NOMO-1 treated with DMSO at 0.1 percent for 48 hours (cell line): ENCODE data around the gene SPIN3.
A peak's percentile ranks its signal among the peaks of the same experiment; 100 is the strongest.
"Not testable (repeated sequence)": the region's sequence is repeated elsewhere in the genome, so short reads cannot be mapped to it uniquely, and the experiment has no call there.

Experiments used
- DNase-seq: peaks from one replicate; lab custom pipeline; 2025; ENCODE audit not compliant: unreplicated experiment; lab: John Stamatoyannopoulos, UW

SPIN3 gene

GRCh38 chrX:56995271-56995994 is at the start of gene SPIN3:
TSS of gene SPIN3 (minus strand) at chrX:56995541. CDS start at chrX:56994947, 594 bp downstream.
- DNase-seq = peak; percentile 54

DNA sequence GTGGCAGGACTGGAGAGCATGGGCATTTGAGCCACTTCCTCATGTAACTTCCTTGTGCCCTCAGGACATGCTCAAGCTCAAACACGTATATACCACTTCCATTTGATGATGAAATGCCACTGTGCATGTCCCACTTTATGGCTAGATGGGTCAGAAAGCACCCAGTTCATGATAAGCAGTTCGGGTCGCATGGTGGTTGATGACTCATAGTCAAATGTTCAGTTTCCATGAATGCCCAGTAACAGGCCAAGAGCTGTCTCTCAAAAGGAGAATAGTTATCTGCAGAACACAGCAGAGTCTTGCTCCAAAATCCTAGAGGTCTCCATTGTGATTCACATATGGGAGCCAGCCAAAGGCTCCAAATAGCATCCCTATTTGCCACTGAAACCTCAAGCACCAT is 48.9 kb upstream of the SPIN3 start:
- no peak for DNase-seq

GRCh38 chrX:57037265-57037664 is 41.9 kb upstream of the SPIN3 start:
- DNase-seq = not testable (repeated sequence)

- DNase-seq = no peak
Measured at GRCh38 chrX:56994375-56995270, 718 bp downstream of the SPIN3 start.

- no peak for DNase-seq
Measured at GRCh38 chrX:56987741-56988140, 7.6 kb downstream of the SPIN3 start.

DNA sequence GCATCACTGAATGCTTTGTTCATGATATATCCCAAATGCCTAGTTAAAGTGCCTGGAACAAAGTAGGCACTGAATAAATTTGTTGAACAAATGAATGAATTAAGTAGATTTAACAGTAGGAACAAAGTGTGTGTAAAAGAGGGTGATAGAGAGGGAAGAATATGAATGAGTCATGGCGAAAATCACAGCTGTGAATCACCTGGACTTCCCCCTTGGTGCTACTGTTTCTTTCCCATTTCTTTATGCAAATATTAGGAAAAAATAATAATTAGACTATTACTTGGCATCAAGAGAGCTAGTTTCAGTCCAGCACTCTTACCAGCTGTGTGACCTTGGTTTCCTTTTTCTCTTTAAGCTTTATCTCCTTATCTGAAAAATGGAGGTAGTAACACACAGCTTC is 9.2 kb downstream of the SPIN3 start:
- DNase-seq = no peak

DNA sequence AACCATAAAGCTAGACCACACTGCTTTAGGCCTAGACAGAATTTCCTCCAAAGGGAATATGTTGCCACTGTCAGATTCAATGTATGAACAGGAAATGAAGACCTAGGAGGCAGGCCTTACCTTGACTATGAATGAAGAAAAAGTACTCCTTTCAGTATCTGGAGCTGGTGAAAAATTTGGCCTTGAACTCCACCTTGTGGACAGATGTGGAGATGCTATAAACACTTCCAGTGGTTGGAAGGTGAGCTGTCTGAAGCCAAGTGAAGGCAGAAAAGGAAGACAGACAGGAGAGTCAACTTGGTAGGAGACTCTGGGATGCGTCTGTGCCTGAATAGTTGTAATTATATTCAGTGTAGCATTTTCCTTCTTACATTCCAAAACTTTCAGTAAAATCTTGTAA is 17.2 kb downstream of the SPIN3 start:
- DNase-seq = peak; percentile 40

DNA sequence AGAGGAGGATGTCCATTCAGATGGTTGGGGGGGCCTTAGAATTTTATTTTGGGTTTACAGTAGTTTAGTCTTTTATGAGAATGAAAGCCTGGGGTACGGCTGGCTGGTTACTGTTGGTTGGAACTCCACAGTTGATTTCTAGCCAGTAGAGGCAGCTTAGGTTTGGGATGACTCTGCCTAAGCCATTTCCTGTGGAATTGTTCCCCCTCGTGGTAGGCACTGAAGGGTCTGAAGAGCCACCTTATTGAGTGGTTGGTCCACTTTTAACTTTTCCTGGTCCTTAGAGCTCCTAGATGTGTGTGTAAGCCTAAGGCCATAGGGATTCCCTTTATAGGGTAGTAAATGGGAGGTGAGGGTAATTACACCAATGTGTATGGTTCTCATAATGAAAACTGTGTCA is 19.7 kb downstream of the SPIN3 start:
- no peak for DNase-seq

DNA sequence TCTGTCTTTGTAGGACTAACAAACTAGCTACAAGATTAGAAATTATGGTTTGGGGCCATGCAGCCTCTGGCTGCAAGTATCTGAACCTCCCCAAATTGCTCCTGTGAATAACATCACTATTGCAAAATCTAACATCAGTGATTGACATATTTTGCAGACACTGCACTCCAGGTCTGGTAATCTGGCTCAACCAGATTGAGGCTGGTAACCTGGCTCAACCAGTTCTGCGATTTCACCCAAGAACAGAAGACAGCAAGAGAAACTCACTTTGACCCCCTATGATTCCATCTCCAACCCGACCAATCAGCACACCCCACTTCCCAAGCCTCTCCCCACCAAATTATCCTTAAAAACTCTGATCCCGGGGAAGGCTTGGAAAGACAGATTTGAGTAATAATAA is 20.9 kb downstream of the SPIN3 start:
- DNase-seq = no peak

DNA sequence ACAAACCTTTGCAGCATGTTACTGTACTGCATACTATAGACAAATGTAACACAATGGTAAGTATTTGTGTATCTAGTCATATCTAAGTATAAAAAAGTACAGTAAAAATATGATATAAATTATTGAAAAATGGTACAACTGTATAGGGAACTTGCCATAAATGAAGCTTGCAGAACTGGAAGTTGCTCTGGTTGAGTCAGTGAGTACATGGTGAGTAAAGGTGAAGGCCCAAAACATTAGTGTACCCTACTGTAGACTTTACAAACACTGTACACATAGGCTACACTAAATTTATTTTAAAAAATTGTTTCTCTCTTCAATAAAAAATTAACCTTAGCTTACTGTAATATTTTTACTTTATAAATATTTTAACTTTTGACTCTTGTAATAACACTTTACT is 25.8 kb downstream of the SPIN3 start:
- no peak for DNase-seq

DNA sequence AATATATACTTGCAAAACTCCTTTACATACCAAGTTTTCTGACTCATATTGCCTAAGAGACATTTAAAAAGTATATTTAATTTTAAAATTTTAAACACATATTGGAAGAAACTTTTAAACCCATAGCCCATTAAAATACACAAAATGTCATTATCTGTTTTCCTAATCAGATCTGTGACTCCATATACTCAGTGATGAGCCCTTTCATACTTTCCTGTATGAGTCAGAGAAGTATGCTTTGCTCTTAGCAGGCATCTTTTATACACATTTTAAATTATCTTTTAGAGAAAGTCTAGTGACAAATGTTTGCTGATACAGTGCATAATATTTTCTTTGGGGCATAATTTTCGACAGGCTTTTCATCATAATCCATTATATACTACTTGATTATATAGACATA is 26.4 kb downstream of the SPIN3 start:
- no peak for DNase-seq

GRCh38 chrX:56963377-56963776 is 32.0 kb downstream of the SPIN3 start:
- DNase-seq = no peak

DNA sequence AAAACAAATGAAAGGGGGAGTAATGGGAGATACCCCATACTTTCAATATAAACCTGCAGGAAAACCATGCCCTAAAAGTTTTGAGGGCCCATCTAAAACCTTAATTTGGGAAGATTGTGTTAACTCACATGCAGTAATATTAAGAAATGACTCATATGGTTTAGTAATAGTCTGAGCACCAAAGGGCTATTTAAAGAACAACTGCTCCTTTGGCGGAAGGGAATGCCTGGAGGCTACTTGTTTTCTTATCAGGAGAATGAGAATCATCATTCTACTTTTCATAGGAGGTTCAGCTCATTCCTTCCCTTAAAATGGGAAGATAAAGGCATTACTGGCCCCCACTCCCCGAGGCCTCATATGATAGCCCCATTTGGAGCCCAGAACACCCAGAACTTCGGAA is 47.6 kb downstream of the SPIN3 start:
- DNase-seq = no peak

DNA sequence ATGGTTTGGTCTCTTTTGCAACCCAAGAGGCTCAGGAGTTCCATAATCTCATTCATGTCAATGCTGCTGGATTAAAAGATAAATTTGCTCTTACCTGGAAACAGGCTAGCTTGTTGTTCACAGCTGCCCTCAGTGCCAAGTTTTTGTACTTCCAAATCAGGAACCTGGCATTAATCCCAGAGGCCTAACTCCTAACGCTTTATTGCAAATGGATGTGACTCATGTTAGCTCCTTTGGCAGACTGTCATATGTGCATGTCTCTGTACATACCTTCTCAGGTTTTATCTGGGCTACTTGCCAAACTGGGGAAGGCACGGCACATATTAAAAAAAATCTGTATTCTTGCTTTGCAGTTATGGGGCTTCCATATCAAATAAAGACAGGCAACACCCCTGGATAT is 49.1 kb downstream of the SPIN3 start:
- not testable (repeated sequence) for DNase-seq

- DNase-seq = not testable (repeated sequence)
Measured at GRCh38 chrX:56945226-56945625, 50.1 kb downstream of the SPIN3 start.

GRCh38 chrX:56943264-56943663 is 52.1 kb downstream of the SPIN3 start:
- no peak for DNase-seq
